IPS-18a (cell line): Measurements from ENCODE around the gene PHLPP1.

Experiments
- H3K27ac ChIP-seq: one replicate; pipeline ENCODE4 v1.5.1; 2013; ENCODE audit warnings: low read length
- H3K27me3 ChIP-seq: one replicate; pipeline ENCODE4 v1.6.1; 2013; ENCODE audit warnings: mild to moderate bottlenecking, low read length; ENCODE audit not compliant: control insufficient read depth, insufficient read depth
- H3K36me3 ChIP-seq: one replicate; pipeline ENCODE4 v1.6.1; 2013; ENCODE audit warnings: low read depth, low read length; ENCODE audit not compliant: control insufficient read depth
- H3K4me1 ChIP-seq: one replicate; pipeline ENCODE4 v1.6.1; 2013; ENCODE audit warnings: low read depth, low read length; ENCODE audit not compliant: control insufficient read depth
- H3K4me3 ChIP-seq: one replicate; pipeline ENCODE4 v1.5.1; 2013; ENCODE audit warnings: low read length
- H3K9ac ChIP-seq: one replicate; pipeline ENCODE4 v1.6.1; 2013; ENCODE audit warnings: mild to moderate bottlenecking, low read length, moderate library complexity
- H3K9me3 ChIP-seq: one replicate; pipeline ENCODE4 v1.6.1; 2013; ENCODE audit warnings: low read depth, low read length; ENCODE audit not compliant: control insufficient read depth

Gene PHLPP1

GRCh38 chr18:63017076-63017475 is 301.7 kb downstream of the PHLPP1 start:
- Histone ChIP-seq H3K9ac (no peak overlapping the region), H3K9me3 (no peaks in the 10 kb centered on the region), H3K27me3 (no peaks in the 10 kb centered on the region), H3K4me3 (no peak overlapping the region), H3K27ac (no peak overlapping the region), H3K36me3 (no peaks in the 10 kb centered on the region), H3K4me1 (no peaks in the 10 kb centered on the region)

DNA sequence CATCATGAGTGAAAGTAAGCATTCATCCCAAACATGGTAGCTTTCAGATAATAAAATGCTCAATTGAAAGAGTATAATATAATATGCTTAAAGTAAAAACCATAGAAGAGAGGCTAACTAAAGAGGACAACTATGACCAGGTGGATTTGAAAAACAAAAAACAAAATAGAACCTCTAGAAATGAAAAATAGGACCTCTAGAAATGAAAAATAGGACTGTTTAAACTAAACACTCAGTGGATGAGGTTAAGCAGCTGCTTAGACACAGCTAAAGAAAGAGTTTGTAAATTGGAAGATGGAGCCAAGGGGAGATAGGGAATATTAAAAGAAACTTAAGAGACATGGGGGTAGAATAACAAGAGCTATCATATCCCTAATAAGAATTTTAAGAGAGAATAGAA is 302.6 kb downstream of the PHLPP1 start:
- Histone ChIP-seq H3K4me3 (no peak overlapping the region), H3K27ac (no peak overlapping the region), H3K9ac (no peak overlapping the region), H3K4me1 (no peaks in the 10 kb centered on the region), H3K27me3 (peaks cover 5% of the 10 kb centered on the region), H3K9me3 (no peaks in the 10 kb centered on the region), H3K36me3 (no peaks in the 10 kb centered on the region)

DNA sequence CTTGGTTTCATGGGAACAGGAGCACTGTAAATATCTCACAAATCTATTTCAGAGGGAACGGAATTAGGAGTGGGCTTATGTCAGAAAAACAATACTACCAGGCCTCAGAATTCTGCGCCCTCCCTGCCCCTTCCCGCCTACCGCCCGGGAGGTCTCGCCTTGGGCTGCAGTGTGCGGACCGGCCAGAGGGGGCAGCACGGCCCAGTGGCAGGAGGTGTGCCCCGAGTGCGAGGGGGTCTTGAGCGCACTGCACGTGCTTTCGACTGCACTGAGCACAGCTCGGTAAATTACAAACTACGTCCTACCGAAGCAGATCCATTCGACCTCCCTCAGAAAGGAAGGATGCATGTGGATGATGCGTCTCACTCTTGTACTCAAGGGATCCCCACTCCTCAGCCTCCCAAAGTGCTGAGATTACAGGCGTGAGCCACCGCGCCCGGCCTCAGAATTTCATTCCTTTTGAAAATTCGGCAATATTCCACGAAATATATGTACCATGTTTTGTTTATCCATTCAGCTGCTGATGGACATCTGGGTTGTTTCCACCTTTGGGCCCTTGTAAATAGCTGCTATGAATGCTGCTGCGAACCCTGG is 307.2 kb downstream of the PHLPP1 start:
- no peak overlapping the region for H3K9ac ChIP-seq
- H3K36me3 ChIP-seq = no peaks in the 10 kb centered on the region
- H3K4me3 ChIP-seq = no peak overlapping the region
- no peaks in the 10 kb centered on the region for H3K4me1 ChIP-seq
- no peaks in the 10 kb centered on the region for H3K9me3 ChIP-seq
- H3K27me3 ChIP-seq = peaks cover 10% of the 10 kb centered on the region
- H3K27ac ChIP-seq = no peak overlapping the region

- H3K27ac ChIP-seq = no peak overlapping the region
- no peak overlapping the region for H3K9ac ChIP-seq
- H3K27me3 ChIP-seq = peaks cover 10% of the 10 kb centered on the region
- H3K36me3 ChIP-seq = no peaks in the 10 kb centered on the region
- no peak overlapping the region for H3K4me3 ChIP-seq
- H3K9me3 ChIP-seq = no peaks in the 10 kb centered on the region
- H3K4me1 ChIP-seq = no peaks in the 10 kb centered on the region
These were observed 310.1 kb downstream of the PHLPP1 start for GRCh38 chr18:63025251-63026090.

DNA sequence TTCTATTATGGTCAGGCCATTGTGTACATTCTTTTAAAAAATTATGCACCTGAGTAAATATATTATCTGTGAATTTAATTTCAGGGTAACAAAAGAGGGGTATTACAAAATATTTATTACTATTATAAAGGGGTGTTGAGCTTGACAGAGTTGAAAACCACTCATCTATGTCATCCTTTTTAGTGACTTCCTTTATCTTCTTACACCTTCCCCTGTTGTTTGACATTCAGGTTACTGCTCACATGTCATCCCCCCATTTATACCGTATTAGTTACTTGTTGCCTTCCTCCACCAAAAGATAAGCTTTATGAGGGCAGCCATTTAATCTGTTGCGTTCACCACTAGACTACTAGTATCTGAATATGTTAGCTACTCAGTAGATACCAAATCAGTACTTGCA is 313.0 kb downstream of the PHLPP1 start:
- Histone ChIP-seq H3K27me3 (peaks cover 1% of the 10 kb centered on the region), H3K9ac (no peak overlapping the region), H3K4me3 (no peak overlapping the region), H3K27ac (no peak overlapping the region), H3K4me1 (no peaks in the 10 kb centered on the region), H3K36me3 (no peaks in the 10 kb centered on the region), H3K9me3 (no peaks in the 10 kb centered on the region)
